Retina (tissue), 1 donor: ENCODE data around the gene FAM53B.

Source experiments
- DNase-seq: peaks from one replicate; pipeline ENCODE4 v3.0.0-alpha.2; 2016

Gene FAM53B

GRCh38 chr10:124741922-124742412, 2.2 kb downstream of the FAM53B start:
- DNase-seq = peak; percentile 48

GRCh38 chr10:124741281-124741921, 2.8 kb downstream of the FAM53B start:
- peak; percentile 88 for DNase-seq

- peak; percentile 52 for DNase-seq
Measured at GRCh38 chr10:124740369-124741280, 3.6 kb downstream of the FAM53B start.

DNA sequence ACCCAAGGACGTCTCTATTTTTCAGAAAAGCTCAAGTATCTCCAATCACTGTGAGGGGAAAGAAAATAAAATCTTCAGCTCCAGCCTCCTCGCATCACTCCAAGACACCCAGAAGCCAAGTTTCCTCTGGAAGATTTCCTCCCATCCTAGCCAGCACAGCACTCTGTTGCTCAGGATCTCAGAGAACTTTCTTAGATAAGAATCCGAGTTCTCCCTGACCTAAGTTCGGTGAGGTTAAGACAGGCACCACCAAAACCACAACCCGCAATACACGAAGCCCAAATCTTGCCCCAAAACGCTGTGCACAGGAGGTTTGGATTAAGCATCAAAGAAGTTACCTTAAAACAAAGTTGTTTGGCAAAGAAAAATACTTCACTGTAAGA, 4.2 kb downstream of the FAM53B start:
- DNase-seq = no peak

DNA sequence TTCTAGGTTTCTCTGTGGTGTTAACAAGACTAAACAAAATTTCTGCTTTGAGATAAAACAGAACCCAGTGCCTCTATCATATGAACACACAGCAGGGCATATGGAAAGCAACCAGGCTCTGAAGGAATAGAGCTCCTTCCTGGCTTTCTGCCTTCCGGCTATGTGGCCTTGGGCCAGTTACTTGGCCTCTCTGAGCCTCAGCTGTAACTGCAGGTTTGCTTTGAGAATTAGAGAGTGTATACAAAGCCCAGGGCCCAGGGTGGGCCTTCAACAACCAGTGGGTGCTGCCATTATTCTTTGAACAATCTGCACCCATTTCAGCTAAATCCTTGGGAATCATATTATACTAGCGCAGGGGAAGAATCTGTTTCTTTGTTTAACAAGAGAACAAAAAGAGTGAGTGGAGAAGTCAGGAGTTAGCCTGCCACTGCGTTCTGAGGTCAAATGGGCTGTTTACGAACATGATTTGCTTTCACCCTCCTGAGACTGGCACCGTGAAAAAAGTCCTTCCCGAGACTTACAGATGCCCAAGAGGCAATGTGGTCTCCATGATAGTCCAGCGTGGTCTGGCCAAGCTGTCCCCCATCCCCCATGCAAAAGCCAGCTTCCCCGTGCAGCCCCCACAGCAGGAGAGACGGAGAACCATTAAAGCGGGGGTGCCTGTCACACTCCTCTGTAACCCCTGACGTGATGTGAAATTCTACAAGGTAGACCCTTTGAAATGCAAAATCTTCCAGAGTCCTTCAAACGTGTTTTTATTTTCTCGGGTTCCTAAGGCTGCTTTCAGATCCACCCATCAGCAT, 4.9 kb downstream of the FAM53B start:
- no peak for DNase-seq

DNA sequence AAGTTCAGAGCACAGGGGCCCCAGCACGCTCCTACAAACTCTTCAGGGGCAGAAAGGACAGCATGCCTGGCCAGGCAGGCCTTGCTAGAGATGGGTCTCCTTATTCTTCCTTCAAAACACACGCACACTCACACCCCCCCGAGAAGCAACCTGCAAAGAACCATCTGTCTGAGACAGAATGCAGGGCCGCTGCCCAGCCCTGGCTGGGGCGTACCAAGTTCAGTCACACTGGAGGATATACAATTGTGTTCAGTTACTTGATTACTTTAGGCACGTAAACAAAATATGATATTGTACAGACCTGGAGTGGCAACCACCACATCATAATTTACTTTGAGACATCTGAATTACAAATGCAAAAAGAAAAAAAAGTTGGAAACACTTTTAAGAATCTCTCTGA, 5.7 kb downstream of the FAM53B start:
- DNase-seq = no peak

- no peak for DNase-seq
Measured at GRCh38 chr10:124737708-124738107, 6.5 kb downstream of the FAM53B start.

DNA sequence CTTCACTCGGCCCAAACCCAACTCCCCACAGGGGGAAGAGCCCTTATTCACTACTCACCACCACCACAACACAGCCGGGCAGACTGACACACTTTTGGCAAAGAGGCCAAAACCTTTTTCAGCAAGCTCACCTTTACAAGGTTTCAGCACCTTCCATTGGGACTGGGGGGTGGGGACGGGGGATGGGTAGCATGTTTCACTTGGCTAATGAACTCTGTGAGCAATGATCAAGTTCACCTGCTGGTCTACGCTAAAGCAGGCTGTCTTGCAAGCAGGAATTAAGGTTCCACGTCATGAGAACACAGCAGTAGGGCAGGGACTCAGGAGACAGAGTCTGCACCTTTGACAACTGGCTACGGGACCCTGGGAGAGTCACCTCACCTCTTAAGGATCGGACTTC, 7.0 kb downstream of the FAM53B start:
- DNase-seq = no peak

DNA sequence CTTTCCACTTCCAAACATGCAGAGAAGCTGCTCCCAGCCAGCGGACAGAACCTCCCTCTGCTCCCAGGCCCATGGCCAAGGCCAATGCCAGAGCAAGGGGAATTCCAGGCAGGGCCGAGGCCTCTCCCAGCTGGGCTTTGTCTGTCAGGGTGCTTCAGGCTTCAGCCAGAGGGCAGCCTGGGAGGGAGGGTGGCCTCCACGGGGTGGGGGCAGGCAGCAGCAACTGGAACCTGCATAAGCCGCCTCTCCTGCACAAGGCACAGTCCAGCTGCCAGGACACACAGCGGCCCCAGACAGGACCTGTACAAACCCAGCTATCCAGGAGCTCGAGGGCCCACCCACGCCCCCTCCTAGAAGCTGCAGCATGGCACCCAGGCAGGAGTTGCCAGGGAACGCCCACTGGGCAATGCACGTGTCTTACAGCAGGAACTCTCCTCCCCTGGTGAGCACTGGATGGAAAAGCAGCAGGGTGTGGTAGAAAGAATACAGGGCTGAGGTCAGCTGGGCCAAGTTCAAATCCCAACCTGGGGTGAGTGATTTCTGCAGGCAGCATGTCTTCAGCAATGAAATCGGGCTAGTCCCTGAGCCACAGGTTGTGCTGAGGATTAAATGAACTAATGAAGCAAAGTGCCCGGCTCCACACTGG, 7.6 kb downstream of the FAM53B start:
- no peak for DNase-seq

DNA sequence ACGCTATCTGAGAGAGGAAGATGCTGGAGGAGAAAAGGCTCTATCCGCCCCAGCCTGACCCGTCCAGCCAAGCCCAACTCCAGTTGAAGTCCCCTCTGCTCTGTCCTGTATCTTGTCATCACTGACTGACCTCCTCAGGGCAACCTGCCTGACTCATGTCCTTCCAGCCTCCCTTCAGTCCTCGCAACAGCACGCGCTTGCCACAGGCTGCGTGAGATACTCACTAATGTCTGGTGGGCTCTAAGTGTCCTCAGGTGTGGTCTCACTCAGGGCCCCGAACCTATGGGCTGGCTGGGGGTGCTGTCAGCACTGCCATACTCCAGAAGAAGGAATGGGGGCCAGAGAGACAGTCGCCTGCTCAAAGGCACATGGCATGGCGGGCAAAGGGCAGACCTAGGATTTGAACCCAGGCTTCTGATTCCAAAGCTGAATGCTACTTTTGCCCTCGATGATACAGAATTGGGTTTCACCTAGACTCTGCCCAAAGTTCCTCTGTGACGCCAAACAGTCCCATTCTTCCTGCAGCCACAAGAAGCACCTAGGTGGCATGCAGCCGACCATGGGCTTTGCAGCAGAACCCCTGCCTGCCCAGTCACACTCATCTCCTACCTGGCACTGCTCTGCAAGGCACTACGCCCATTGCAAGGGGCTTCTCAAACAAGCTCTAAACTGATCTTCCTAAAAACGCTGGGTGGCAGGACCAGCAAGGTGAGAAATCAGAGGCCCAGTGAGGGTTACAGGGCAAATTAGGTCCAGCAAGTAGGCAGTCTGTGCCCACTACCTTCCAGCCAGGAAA, 8.5 kb downstream of the FAM53B start:
- no peak for DNase-seq

GRCh38 chr10:124734311-124735166, 9.6 kb downstream of the FAM53B start:
- DNase-seq = no peak

- no peak for DNase-seq
Measured at GRCh38 chr10:124733571-124734245, 10.5 kb downstream of the FAM53B start.

GRCh38 chr10:124732931-124733570, 11.1 kb downstream of the FAM53B start:
- no peak for DNase-seq

- DNase-seq = no peak
Measured at GRCh38 chr10:124731551-124731950, 12.6 kb downstream of the FAM53B start.

DNA sequence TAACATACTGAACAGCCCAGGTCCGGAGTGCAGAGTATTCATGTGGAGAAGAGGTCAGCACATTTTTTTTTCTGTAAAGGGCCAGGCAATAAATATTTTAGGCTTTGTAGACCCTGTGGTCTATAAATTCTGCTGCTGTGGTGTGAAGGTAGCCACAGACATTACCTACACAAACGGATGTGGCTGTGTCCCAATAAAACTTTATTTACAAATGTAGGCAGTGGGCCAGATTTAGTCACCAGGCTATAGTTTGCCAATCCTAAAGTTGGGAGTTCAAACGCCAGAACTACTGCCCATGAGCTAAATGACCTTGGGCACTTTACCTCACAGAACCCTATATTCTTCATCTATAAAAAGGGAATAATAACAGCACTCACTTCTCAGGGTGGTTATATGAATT, 13.4 kb downstream of the FAM53B start:
- no peak for DNase-seq

DNA sequence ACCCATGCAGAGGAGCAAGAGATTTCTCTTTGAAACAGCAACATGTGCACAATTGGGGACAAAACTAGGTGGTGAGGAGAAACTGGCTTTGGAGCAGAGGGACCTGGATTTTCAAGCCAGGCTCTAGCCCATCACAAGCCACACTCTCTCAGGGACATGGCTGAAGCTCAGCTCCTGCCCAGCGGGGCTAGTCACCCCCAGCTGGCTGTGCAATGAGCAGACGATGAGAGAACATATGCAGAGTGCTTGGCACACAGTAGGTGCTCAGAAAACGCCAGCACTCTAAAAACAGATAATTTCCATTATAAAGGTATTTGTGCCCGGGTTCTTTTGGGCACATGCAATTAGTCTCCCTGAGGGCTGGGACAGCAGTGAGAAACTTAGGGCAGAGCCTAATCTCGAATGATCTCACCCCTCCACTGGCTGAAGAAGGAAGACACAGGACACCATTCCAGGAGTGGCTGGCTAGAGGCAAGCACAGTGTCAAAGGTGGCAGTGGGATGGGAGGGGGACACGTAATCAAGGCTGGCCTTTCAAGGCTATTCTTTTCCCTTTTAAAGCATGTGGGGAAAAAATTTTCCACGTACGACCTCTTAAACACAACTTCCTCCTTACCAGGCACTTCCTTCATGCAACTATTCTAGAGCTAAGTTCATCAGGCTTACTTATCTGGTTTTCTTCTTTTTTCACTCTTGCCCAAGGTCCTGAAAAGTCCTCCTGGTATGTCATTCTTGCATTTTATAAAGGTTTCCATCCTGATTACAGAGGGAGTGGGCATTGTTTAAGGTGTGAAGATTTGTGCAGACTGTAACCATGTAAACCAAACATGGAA, 15.1 kb downstream of the FAM53B start:
- DNase-seq = no peak

DNA sequence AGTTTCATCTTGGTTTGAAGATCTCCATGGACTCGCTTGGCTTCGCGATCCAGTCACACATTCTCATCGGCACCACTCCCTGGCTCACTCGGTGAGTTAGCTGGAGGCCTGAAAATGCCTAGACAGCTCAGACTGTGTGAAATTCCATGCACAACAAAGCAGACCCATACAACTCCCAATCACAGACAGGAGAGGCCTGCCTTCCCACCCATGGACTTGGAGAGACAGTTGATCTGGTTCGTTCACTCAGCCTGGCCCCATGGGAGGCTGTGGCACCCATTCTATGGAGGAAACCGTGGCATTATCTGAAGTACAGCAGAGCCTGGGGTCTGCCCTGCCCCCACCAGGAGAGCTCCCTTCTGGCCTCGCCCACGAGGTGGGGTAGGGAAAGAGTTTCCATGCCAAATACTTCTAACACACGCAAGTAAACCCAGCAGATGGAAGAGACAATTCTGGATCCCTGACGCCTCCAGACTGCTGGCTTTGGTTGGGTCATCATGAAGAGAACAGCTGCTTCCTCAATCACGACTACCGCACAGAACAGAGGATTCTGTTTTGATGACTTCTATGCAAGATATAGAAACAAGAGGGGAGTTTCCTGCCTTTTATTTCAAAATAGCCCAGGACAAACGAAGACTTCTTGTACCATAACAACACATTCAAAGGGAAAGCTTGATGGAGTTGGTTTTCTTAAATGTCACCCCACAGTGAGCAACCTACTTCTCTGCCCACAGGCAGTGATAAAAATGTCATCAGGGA, 15.9 kb downstream of the FAM53B start:
- DNase-seq = no peak

DNA sequence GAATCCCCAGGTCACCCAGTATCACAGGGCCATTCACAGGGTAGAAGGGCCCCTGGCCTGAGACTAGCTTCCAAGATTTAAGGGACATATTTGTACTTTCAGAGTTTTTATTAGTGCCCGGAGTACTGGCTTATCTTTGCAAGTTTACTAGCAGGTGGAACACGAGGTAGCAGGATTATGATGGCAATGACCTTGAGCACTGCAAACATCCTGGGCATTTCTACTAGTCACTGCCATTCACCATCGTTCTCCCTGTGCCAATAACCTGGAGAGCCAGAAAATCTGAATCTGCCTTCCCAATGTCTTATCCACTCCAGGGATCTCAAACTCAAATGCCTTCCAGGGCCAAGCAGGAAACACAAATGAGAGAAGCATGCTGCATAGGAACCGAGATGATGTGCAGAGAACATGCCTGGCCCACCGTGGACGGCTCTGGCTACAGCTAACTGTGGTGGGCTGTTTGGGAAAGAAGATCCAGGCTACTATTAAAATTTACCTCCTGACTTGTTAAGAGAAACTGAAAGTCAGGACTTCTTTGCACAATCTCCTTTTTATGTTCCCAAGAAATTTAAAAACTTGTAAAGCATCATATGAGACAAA, 16.7 kb downstream of the FAM53B start:
- DNase-seq = no peak
